Esophagus squamous epithelium (tissue), 4 donors: Measurements from ENCODE around the gene P2RY6.

ENCODE experiments used
- CTCF ChIP-seq, 6 experiments: fragments of 450-650 bp in 4 of 6; fragments of 200-600 bp in 2 of 6; sonication (generic) in 2 of 6; IDR thresholded peaks; one replicate each; pipeline ENCODE4 v1.5.1; 2016 to 2019; ENCODE audit warnings: antibody characterized with exemption in 6 of 6, mild to moderate bottlenecking in 4 of 6, moderate library complexity in 4 of 6
- POLR2A ChIP-seq, 4 donors: fragments of 450-650 bp; IDR thresholded peaks; one replicate each; pipeline ENCODE4 v1.6.1; 2017; ENCODE audit warnings: antibody characterized with exemption in 4 of 4, mild to moderate bottlenecking in 4 of 4, moderate library complexity in 3 of 4

DNA sequence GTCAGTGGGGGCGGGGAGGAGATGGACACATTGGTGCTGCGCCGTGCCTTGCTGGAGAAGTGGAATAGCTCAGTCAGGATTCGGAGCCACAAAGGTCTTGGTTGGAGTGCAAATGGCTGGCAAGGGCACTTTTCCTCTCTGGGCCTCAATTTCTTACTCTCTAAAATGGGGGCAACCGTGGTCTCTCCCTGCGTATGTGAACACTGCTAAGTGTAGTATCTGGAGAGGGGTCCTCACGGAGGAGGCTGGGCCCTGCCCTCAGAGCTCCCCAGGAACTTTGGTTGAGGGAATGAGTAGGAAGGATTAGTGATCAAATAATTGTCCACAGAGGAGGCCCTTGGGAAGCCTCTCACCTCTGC is 521 bp downstream of the P2RY6 start:
- TF ChIP-seq CTCF (IDR thresholded peaks at IDR 0.05) (no peak), POLR2A (IDR thresholded peaks at IDR 0.05) (no peak)
